Measurements from ENCODE around the gene C1QL2.
A peak's percentile ranks its signal among the peaks of the same experiment; 100 is the strongest.

Gene C1QL2

GRCh38 chr2:119158563-119159347, at the start of gene C1QL2:
Gene C1QL2 (minus strand): TSS chr2:119158751. CDS start chr2:119158269, 482 bp downstream.
- DNase-seq: peak; percentile 20

DNA sequence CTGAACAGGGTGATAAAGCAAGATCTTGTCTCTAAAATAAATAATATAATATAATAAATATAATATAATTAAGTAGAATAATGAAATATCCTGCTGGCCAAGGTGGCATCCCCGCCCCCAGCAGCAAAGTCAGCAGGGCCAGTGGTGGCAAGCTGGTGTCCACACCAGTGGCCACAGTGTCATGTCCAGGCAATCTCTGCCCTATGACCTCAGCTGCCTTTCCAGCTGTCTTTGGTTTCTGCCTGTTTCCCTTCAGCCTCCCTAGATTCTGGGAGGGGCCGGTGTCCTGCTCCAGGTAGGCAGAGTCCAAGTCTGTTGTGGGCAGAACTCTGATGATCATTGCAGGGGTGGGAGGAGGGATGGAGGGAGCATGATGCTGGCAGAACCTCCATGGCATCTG, 48.9 kb upstream of the C1QL2 start:
- no peak for DNase-seq

DNA sequence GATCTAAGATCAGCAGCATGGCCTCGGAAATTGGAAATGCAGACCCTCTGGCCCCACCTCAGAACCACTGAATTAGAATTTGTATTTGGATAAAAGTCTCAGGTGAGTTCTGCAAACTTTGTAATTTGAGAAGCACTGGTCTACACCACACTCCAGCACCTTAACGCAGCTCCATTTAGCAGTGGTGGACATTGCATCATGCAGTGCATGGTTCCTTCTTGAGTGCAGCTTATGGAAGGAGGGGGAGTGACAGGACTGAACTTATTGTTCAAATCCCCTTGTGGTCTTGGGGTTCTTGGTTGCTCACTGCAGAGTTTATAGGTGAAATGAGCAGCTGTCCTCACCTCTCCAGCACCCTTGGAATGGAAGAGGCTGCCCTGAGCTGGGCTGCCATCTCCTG, 47.6 kb upstream of the C1QL2 start:
- DNase-seq: no peak

DNA sequence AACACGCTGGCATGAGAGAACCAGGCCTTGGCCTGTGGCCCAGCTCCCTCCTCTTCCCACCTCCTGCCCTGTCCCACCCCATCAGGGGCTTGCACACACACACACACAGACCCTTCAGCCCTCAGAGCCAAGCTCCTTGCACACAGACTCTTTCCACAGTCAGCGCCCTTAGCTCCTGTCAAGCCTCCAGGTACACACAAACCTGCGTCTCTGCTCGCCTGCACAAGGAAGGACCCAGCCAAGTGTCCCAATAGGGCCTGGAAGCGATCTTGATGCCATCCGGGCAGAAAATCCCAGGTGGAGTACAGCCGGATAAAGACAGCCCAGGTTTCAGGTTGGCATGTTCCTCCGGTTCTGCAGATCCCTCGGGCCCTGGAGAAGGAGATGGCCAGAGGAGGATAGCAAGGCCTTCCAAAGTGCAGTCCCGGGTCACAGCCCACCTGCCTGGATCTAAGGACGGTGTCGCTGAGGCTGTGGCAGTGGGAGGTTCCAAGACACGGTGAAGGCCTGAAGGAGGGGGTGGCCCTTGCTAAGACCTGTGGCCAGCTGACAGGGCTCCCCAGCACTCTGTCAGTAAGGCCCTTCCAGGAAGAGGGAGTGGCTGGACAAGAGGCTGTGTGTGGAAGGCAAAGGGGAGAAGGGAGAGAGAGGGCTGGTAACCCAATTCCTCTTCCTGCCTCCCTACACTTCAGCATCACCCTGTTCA, 46.6 kb upstream of the C1QL2 start:
- no peak for DNase-seq

DNA sequence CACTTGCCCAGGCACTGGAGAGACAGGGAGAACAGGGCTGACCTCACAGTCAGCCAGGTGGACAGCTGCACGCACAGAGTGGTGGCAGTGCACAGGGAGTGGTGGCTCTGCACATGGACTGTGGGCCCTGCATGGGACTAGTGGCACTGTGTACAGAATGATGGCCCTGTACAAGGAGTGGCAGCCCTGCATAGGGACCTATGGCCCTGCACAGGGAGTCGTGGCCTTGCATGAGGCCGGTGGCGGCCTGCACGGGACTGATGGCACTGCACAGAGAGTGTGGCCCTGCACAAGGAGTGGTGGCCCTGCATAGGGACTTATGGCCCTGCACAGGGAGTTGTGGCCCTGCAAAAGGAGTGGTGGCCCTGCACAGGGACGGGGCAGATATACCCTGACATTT, 46.0 kb upstream of the C1QL2 start:
- no peak for DNase-seq

- no peak for DNase-seq
These were observed 44.2 kb upstream of the C1QL2 start for GRCh38 chr2:119202610-119203310.

DNA sequence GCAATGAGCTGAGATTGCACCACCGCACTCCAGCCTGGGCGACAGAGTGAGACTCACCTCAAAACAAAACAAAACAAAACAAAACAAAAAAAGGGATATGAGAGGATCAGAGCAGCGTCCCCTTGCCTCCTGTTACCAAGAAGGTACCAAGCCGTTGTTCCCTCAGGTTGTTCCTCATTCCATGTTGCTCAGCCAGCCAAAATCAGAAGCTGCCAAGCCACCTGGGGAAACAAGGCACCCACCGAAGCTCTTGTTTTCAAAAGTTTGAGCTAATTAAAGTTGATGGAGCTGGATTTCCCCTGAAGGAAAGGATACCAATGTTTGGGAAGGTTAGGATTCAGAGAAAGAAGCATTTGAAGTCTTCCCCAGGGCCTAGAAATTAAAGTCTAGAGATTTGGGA, 43.3 kb upstream of the C1QL2 start:
- no peak for DNase-seq

- no peak for DNase-seq
These were observed 39.8 kb upstream of the C1QL2 start for GRCh38 chr2:119198240-119198840.

DNA sequence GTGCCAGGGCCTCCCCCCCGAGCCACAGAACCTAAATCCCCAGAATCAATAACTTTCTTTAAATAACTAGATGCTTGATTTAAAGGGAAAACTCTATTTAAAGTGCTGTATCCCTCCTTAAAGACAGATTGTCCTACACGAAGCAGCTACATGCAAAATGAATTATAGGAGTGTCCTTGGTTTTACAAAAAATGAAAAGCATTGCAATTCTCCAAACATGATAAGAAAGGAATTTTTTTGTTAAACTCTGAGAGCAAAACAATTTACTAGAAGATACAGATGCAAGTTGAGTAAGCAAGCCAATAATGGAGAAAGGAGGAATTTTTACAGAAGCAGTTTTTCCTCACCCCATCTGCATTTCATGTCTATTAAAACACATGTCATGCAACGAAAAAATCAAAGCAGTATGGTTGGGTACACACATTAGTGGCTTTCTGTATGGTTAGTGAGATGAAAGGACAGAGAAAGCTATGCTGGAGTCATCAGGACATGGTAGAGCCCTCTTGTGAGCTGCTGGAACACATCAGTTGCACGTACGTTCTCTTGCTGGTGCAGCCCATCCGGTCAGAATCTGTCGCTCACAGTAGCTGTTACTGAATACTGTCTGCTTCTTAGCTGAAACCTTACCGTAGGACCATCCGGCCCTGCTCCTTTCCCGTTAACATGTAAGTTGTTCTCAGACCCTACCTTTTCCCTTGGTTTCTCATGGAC, 39.1 kb upstream of the C1QL2 start:
- DNase-seq: no peak

GRCh38 chr2:119197126-119197405, 38.5 kb upstream of the C1QL2 start:
- DNase-seq: no peak

DNA sequence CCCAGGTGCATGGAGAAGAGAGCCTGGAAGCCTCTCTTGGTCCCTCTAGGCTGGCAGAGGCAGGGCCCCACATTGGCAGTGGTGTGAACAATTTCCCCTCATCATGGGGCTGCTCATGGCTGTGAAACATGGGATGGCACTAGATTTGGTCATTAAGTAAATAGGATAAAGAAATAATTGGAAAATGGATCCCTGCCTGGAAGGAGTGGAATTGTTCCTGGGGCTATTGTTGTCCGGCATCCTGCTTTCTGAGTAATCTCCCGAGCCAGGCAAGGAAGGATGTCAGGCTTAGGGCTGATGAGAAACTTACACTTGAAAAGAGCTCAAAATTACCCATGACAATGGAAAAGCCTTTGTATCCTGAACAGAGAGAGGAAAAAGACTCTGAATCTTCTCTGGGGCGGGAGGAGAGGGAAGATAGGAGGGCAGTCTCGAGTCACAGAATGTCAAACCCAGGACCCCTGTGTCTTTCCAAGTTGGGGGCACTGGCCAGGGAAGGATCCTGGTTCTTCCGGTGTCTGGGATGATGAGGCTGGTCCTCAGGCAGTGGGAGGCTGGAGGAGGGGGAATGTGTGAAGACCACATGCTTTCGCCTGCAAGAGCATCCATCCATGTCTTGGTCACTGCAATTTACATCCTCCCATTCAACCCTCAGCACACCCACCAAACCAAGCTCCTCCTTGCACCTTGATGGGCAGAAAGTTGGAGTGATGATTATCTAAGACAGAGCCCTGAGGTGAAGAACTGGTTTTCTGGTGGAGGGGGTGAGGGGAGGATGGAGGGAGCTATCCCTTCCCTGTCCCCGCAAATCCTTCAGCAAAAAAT, 38.0 kb upstream of the C1QL2 start:
- DNase-seq: no peak

DNA sequence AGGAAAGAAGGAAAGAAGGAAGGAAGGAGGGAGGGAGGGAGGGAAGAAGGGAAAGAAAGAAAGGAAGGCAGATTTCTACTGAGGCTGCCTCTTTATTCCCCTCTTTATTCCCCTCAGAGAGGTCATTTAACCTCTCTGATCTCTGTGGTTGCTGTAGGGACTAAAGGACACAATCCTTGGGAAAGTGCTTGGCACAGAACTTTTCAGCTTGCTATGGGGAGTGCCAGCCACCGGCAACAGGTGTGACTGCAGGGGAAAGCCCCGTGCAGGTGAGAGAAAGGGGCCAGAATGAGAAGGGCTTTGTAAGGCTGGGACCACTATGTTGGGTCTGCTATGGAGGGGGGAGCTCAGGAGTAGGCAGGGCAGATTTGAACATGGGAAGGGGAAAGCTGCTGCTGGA, 37.3 kb upstream of the C1QL2 start:
- DNase-seq: no peak

GRCh38 chr2:119195001-119195400, 36.5 kb upstream of the C1QL2 start:
- DNase-seq: no peak

DNA sequence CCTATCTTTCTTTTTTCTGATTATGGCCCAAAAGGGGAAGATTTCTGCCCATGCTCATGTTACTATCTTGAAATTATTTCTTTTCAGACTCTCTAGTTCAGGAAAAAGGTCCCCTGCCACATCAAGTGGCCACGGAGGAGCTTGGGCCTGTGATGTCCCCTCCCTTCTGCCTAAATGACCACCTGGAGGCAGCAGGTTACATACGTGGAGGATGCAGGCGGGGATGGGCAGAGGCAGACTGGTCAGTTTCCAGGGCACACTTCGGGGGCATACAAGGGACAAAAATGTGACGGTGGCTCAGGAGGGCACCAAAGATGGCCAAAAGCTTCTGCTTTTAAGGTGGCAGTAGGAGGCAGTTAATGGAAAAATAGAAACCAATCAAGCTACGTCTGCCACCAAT, 34.3 kb upstream of the C1QL2 start:
- DNase-seq: no peak

GRCh38 chr2:119190321-119191111, 32.0 kb upstream of the C1QL2 start:
- DNase-seq: no peak

GRCh38 chr2:119184512-119184911, 26.0 kb upstream of the C1QL2 start:
- DNase-seq: no peak

DNA sequence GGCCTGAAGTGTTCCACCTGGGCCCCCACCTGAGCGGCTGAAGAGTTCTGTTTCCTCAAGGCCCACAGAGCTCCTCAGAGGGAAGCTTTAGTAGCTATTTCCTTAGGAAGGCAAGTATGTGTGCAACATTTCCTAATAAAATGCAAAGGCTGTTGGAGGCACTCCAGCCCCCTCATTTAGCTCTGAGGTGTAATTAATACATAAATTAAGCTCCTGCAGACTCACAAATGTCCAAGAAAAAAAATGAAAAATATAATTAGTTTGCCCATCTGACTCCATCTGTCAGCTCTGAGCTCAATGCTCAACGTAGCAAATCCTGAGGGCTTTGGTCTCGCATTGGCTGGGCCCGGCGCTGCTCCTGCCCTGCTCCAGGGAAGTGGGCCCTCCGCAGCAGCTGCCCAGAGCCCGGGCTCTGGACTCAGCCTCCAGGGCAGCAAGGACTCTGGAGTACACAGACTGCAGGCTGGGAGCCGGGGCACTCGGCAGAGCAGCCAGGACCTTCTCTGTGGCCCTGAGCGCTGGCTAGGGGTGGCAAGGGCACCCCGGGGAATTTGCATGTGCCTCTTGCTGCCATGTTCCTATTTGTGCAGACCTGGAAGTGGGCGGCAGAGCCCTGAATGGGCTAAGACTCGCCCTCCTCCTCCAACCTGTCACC, 23.4 kb upstream of the C1QL2 start:
- DNase-seq: no peak

GRCh38 chr2:119181391-119181790, 22.8 kb upstream of the C1QL2 start:
- DNase-seq: no peak

- DNase-seq: no peak
These were observed 22.3 kb upstream of the C1QL2 start for GRCh38 chr2:119180892-119181291.

DNA sequence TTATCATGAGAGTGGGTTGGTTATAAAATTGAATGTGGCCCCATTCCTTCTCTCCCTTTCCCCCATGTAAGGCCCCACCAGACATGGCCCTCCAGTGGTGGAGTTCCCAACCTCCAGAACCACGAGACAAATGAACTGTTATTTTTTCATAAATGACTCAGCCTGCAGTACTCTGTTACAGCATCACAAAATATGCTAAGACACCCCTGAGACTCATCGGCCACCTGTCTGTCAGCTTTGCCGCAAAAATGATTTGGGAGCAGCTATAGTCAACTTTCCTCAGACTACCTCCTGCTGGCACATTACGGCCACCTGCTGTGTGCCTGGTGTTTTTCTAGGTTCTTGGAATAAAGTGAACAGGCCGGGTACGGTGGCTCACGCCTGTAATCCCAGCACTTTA, 21.4 kb upstream of the C1QL2 start:
- no peak for DNase-seq

- DNase-seq: no peak
These were observed 20.7 kb upstream of the C1QL2 start for GRCh38 chr2:119179202-119179601.
